Trophoblast cell (in vitro differentiated cells and primary cell): ENCODE data around the gene METTL15.

ENCODE experiments used
- DNase-seq, 2 donors: peaks; one replicate each; pipeline ENCODE4 v3.0.0-alpha.2; 2016
- H2AFZ ChIP-seq: 2 replicates; pipeline ENCODE4 v1.6.1; 2013; ENCODE audit warnings: low read length, moderate library complexity, mild to moderate bottlenecking; ENCODE audit not compliant: insufficient read depth, poor library complexity
- H2AK5ac ChIP-seq: 2 replicates; pipeline ENCODE4 v1.6.1; 2013; ENCODE audit warnings: mild to moderate bottlenecking, low read length
- H2BK120ac ChIP-seq: 2 replicates; pipeline ENCODE4 v1.6.1; 2013; ENCODE audit warnings: low read length, mild to moderate bottlenecking, moderate library complexity; ENCODE audit not compliant: insufficient read depth, poor library complexity
- H2BK12ac ChIP-seq: 2 replicates; pipeline ENCODE4 v1.6.1; 2013; ENCODE audit warnings: mild to moderate bottlenecking, low read length, moderate library complexity
- H2BK5ac ChIP-seq: 2 replicates; pipeline ENCODE4 v1.6.1; 2013; ENCODE audit warnings: low read length, low read depth, moderate library complexity, mild to moderate bottlenecking; ENCODE audit not compliant: poor library complexity
- H3K14ac ChIP-seq: 2 replicates; pipeline ENCODE4 v1.6.1; 2013; ENCODE audit warnings: mild to moderate bottlenecking, low read length
- H3K18ac ChIP-seq: 2 replicates; pipeline ENCODE4 v1.6.1; 2013; ENCODE audit warnings: mild to moderate bottlenecking, low read length
- H3K23ac ChIP-seq: 2 replicates; pipeline ENCODE4 v1.6.1; 2013; ENCODE audit warnings: low read length
- H3K27ac ChIP-seq: 2 replicates; pipeline ENCODE4 v1.5.1; 2013; ENCODE audit warnings: low read depth, mild to moderate bottlenecking, inconsistent platforms, low read length, moderate library complexity
- H3K27me3 ChIP-seq: 2 replicates; pipeline ENCODE4 v1.6.1; 2013; ENCODE audit warnings: inconsistent platforms, mild to moderate bottlenecking, low read length, moderate library complexity; ENCODE audit not compliant: insufficient read depth
- H3K36me3 ChIP-seq, 2 experiments: 1 replicate in 1 of 2; 2 replicates in 1 of 2; pipeline ENCODE4 v1.6.1; 2013; ENCODE audit warnings: low read length in 2 of 2, mild to moderate bottlenecking in 2 of 2, moderate library complexity in 1 of 2; ENCODE audit not compliant: insufficient read depth in 2 of 2, control insufficient read depth in 1 of 2
- H3K4ac ChIP-seq: 2 replicates; pipeline ENCODE4 v1.6.1; 2013; ENCODE audit warnings: low read depth, mild to moderate bottlenecking, low read length, moderate library complexity
- H3K4me1 ChIP-seq, 2 experiments: 1 replicate in 1 of 2; 2 replicates in 1 of 2; pipeline ENCODE4 v1.6.1; 2013; ENCODE audit warnings: low read length in 2 of 2, mild to moderate bottlenecking in 2 of 2, moderate library complexity in 1 of 2; ENCODE audit not compliant: insufficient read depth in 2 of 2, control insufficient read depth in 1 of 2
- H3K4me2 ChIP-seq: 2 replicates; pipeline ENCODE4 v1.6.1; 2013; ENCODE audit warnings: inconsistent platforms, mild to moderate bottlenecking, low read length, moderate library complexity
- H3K4me3 ChIP-seq: 2 replicates; pipeline ENCODE4 v1.5.1; 2013; ENCODE audit warnings: mild to moderate bottlenecking, low read depth, low read length, inconsistent platforms
- H3K79me1 ChIP-seq: one replicate; pipeline ENCODE4 v1.6.1; 2013; ENCODE audit warnings: low read length
- H3K79me2 ChIP-seq: 2 replicates; pipeline ENCODE4 v1.6.1; 2013; ENCODE audit warnings: low read length, mild to moderate bottlenecking; ENCODE audit not compliant: control insufficient read depth, insufficient read depth, poor library complexity
- H3K9ac ChIP-seq: 2 replicates; pipeline ENCODE4 v1.6.1; 2013; ENCODE audit warnings: mild to moderate bottlenecking, low read length
- H3K9me3 ChIP-seq: 2 replicates; pipeline ENCODE4 v1.6.1; 2013; ENCODE audit warnings: low read depth, mild to moderate bottlenecking, control low read depth, inconsistent platforms, low read length; ENCODE audit not compliant: insufficient read depth
- H4K12ac ChIP-seq: 2 replicates; pipeline ENCODE4 v1.6.1; 2013; ENCODE audit warnings: low read depth, mild to moderate bottlenecking, low read length, moderate library complexity
- H4K8ac ChIP-seq: 2 replicates; pipeline ENCODE4 v1.6.1; 2013; ENCODE audit warnings: low read depth, mild to moderate bottlenecking, low read length, moderate library complexity
- H4K91ac ChIP-seq: one replicate; pipeline ENCODE4 v1.6.1; 2013; ENCODE audit warnings: low read depth, mild to moderate bottlenecking, low read length, moderate library complexity
- WGBS: extraction: QIAGEN DNeasy Blood & Tissue Kit; methylation state at CpG from one replicate; pipeline ENCODE4 v1.1.7; 2013; ENCODE audit warnings: missing lambda C conversion rate; ENCODE audit not compliant: insufficient read length, insufficient coverage; ENCODE audit errors: extremely low coverage; 5-methylcytosine and 5-hydroxymethylcytosine counted together

Gene METTL15

GRCh38 chr11:28089378-28089777 is 18.8 kb upstream of the METTL15 start:
- no peak overlapping the region for H4K12ac ChIP-seq
- no peak overlapping the region for H2BK120ac ChIP-seq
- no CpG with 5 or more reads among the region's 5 CpGs for WGBS
- DNase-seq: peak in 1 of 2 donors; percentile 38
- H3K27me3 ChIP-seq: no peaks in the 10 kb centered on the region
- no peaks in the 10 kb centered on the region for H3K79me1 ChIP-seq
- H2BK5ac ChIP-seq: no peak overlapping the region
- no peak overlapping the region for H2AFZ ChIP-seq
- no peaks in the 10 kb centered on the region for H3K9me3 ChIP-seq
- no peak overlapping the region for H4K91ac ChIP-seq
- H3K4me3 ChIP-seq: no peak overlapping the region
- H3K36me3 ChIP-seq: peaks cover 3 to 4% of the 10 kb centered on the region in 2 experiments
- H3K23ac ChIP-seq: no peak overlapping the region
- no peak overlapping the region for H3K4ac ChIP-seq
- no peaks in the 10 kb centered on the region for H3K4me1 ChIP-seq
- no peak overlapping the region for H4K8ac ChIP-seq
- H3K18ac ChIP-seq: no peak overlapping the region
- H3K4me2 ChIP-seq: no peak overlapping the region
- no peak overlapping the region for H3K9ac ChIP-seq
- H3K79me2 ChIP-seq: no peaks in the 10 kb centered on the region
- H2AK5ac ChIP-seq: no peak overlapping the region
- no peak overlapping the region for H3K14ac ChIP-seq
- no peak overlapping the region for H3K27ac ChIP-seq
- H2BK12ac ChIP-seq: no peak overlapping the region

- H3K4me1 ChIP-seq: no peaks in the 10 kb centered on the region
- H2BK12ac ChIP-seq: no peak overlapping the region
- no peak overlapping the region for H4K8ac ChIP-seq
- H3K23ac ChIP-seq: no peak overlapping the region
- no peak overlapping the region for H3K9ac ChIP-seq
- no peaks in the 10 kb centered on the region for H3K79me1 ChIP-seq
- no peak overlapping the region for H2AK5ac ChIP-seq
- DNase-seq: no peak
- H3K9me3 ChIP-seq: no peaks in the 10 kb centered on the region
- H4K91ac ChIP-seq: no peak overlapping the region
- no peak overlapping the region for H3K4me3 ChIP-seq
- no peaks in the 10 kb centered on the region for H3K79me2 ChIP-seq
- H3K4me2 ChIP-seq: no peak overlapping the region
- no peak overlapping the region for H3K14ac ChIP-seq
- H3K27me3 ChIP-seq: no peaks in the 10 kb centered on the region
- no peak overlapping the region for H3K18ac ChIP-seq
- peaks cover under 1 to 2% of the 10 kb centered on the region in 2 experiments for H3K36me3 ChIP-seq
- H2BK5ac ChIP-seq: no peak overlapping the region
- no peak overlapping the region for H2BK120ac ChIP-seq
- no peak overlapping the region for H3K4ac ChIP-seq
- no CpG with 5 or more reads among the region's 2 CpGs for WGBS
- H4K12ac ChIP-seq: no peak overlapping the region
- H3K27ac ChIP-seq: no peak overlapping the region
- no peak overlapping the region for H2AFZ ChIP-seq
Observed at GRCh38 chr11:28090052-28090749, 18.0 kb upstream of the METTL15 start.

GRCh38 chr11:28092786-28093185 is 15.4 kb upstream of the METTL15 start:
- Histone ChIP-seq H3K27me3 (no peaks in the 10 kb centered on the region), H3K36me3 (peaks cover 2% of the 10 kb centered on the region in 2 experiments), H3K4me3 (no peak overlapping the region), H2AK5ac (no peak overlapping the region), H3K9me3 (no peaks in the 10 kb centered on the region), H3K4me1 (no peaks in the 10 kb centered on the region), H3K4me2 (no peak overlapping the region), H2BK5ac (no peak overlapping the region), H4K91ac (no peak overlapping the region), H3K9ac (no peak overlapping the region), H2BK12ac (no peak overlapping the region), H2BK120ac (no peak overlapping the region), H3K27ac (no peak overlapping the region), H3K4ac (no peak overlapping the region), H3K23ac (no peak overlapping the region), H4K12ac (no peak overlapping the region), H2AFZ (no peak overlapping the region), H3K18ac (no peak overlapping the region), H4K8ac (no peak overlapping the region), H3K79me2 (no peaks in the 10 kb centered on the region), H3K14ac (no peak overlapping the region), H3K79me1 (no peaks in the 10 kb centered on the region)
- no peak for DNase-seq

- Histone ChIP-seq H3K27me3 (no peaks in the 10 kb centered on the region), H2AK5ac (no peak overlapping the region), H3K9me3 (no peaks in the 10 kb centered on the region), H2AFZ (no peak overlapping the region), H3K14ac (no peak overlapping the region), H2BK120ac (no peak overlapping the region), H4K12ac (peak overlapping the region; percentile 7), H3K4me3 (no peak overlapping the region), H3K9ac (no peak overlapping the region), H4K8ac (no peak overlapping the region), H2BK5ac (no peak overlapping the region), H2BK12ac (no peak overlapping the region), H3K27ac (no peak overlapping the region), H4K91ac (no peak overlapping the region), H3K4ac (no peak overlapping the region), H3K23ac (no peak overlapping the region), H3K4me2 (no peak overlapping the region), H3K4me1 (no peaks in the 10 kb centered on the region), H3K36me3 (peaks cover 0 to 2% of the 10 kb centered on the region in 2 experiments), H3K79me1 (no peaks in the 10 kb centered on the region), H3K79me2 (no peaks in the 10 kb centered on the region), H3K18ac (no peak overlapping the region)
- WGBS: no CpG with 5 or more reads among the region's 1 CpG
- no peak for DNase-seq
Observed at GRCh38 chr11:28098257-28098656, 9.9 kb upstream of the METTL15 start.
